Measurements from ENCODE around the gene KLRG1.

The KLRG1 gene

GRCh38 chr12:9043766-9044165 is 54.4 kb downstream of the KLRG1 start:
- no peak for DNase-seq

GRCh38 chr12:9047105-9047504 is 57.8 kb downstream of the KLRG1 start:
- no peak for DNase-seq

- no peak for DNase-seq
Observed at GRCh38 chr12:9048930-9049329, 59.6 kb downstream of the KLRG1 start.

GRCh38 chr12:9049520-9050133 is 60.3 kb downstream of the KLRG1 start:
- no peak for DNase-seq

GRCh38 chr12:9050521-9051157 is 61.3 kb downstream of the KLRG1 start:
- no peak for DNase-seq

GRCh38 chr12:9051158-9051550 is 61.8 kb downstream of the KLRG1 start:
- no peak for DNase-seq

GRCh38 chr12:9052610-9053009 is 63.3 kb downstream of the KLRG1 start:
- DNase-seq: no peak

Measured in GF-D8 (cell line).